ES-I3 (cell line): ENCODE data around the gene TBX6.
A peak's percentile ranks its signal among the peaks of the same experiment; 100 is the strongest.

Source experiments
- H3K36me3 ChIP-seq: 2 replicates; pipeline ENCODE4 v1.6.1; 2013; ENCODE audit warnings: mild to moderate bottlenecking, low read length, control low read depth, moderate library complexity; ENCODE audit not compliant: insufficient read depth
- H3K4me1 ChIP-seq: 2 replicates; pipeline ENCODE4 v1.6.1; 2013; ENCODE audit warnings: mild to moderate bottlenecking, control low read depth, low read length; ENCODE audit not compliant: insufficient read depth
- H3K9ac ChIP-seq: 2 replicates; pipeline ENCODE4 v1.6.1; 2013; ENCODE audit warnings: low read depth, mild to moderate bottlenecking, low read length, moderate library complexity
- H3K9me3 ChIP-seq: 2 replicates; pipeline ENCODE4 v1.6.1; 2013; ENCODE audit warnings: mild to moderate bottlenecking, low read length, moderate library complexity; ENCODE audit not compliant: control insufficient read depth, insufficient read depth

Gene TBX6

DNA sequence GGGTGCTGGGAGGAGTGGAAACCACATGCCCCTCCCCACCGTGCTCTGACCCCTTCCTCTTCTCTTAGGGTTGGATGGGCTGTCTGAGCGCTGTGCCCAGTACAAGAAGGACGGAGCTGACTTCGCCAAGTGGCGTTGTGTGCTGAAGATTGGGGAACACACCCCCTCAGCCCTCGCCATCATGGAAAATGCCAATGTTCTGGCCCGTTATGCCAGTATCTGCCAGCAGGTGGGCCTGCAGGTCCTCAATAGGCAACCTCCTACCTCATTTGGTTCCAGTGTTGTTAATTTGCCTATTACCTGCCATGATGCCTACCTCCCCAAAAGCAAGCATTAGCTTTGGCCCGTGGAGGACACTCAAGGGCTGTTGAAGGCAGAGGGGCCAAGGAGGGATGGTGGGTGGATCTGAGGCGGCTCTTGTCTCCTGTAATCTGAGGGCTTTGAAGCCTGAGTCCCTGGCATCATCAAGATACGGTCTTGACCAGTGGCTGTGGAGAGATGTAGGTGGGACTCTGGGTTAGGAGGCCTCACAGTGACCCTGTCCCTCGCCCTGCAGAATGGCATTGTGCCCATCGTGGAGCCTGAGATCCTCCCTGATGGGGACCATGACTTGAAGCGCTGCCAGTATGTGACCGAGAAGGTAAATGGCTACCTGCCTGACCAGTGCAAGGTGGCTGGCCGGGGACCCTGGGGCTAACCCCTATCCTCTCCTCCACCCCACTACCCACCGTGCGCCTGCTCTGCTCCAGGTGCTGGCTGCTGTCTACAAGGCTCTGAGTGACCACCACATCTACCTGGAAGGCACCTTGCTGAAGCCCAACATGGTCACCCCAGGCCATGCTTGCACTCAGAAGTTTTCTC is 22.7 kb downstream of the TBX6 start:
- no peaks in the 10 kb centered on the region; the same call in none of the 2 replicates for H3K4me1 ChIP-seq
- H3K9me3 ChIP-seq = no peaks in the 10 kb centered on the region
- H3K9ac ChIP-seq = no peak overlapping the region
- H3K36me3 ChIP-seq = peaks cover 29% of the 10 kb centered on the region

DNA sequence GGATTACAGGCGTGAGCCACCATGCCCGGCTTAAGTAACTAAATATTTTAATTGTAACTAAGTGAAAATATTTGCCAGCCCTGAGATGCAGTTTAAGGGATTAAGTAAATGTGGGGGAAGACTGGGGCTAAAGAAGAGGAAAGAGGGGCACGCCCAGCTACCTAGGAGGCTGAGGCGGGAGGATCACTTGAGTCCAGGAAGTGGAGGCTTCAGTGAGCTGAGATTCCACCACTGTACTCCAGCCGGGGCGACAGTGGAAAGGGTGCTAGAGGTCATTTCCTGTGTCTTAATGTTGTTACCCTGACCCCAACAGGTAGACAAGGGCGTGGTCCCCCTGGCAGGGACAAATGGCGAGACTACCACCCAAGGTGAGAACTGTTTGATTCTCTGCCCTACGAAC is 23.4 kb downstream of the TBX6 start:
- Histone ChIP-seq H3K4me1 (peaks cover 2% of the 10 kb centered on the region), H3K36me3 (peaks cover 29% of the 10 kb centered on the region), H3K9ac (no peak overlapping the region), H3K9me3 (no peaks in the 10 kb centered on the region)

DNA sequence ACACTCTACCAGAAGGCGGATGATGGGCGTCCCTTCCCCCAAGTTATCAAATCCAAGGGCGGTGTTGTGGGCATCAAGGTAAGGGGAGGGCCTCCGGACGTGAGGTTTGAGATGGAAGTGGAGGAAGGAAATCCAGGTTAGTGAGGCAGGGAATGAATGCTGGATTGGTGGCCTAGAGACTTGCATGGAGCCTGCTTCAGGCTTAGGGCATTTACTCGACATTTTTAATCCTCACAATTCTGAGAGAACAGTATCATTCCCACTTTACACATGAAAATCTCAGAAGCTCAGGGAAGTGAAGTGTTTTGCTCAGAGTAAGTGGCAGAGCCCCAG is 24.2 kb downstream of the TBX6 start:
- Histone ChIP-seq H3K36me3 (peaks cover 29% of the 10 kb centered on the region), H3K9me3 (no peaks in the 10 kb centered on the region), H3K9ac (no peak overlapping the region), H3K4me1 (peaks cover 4% of the 10 kb centered on the region)

DNA sequence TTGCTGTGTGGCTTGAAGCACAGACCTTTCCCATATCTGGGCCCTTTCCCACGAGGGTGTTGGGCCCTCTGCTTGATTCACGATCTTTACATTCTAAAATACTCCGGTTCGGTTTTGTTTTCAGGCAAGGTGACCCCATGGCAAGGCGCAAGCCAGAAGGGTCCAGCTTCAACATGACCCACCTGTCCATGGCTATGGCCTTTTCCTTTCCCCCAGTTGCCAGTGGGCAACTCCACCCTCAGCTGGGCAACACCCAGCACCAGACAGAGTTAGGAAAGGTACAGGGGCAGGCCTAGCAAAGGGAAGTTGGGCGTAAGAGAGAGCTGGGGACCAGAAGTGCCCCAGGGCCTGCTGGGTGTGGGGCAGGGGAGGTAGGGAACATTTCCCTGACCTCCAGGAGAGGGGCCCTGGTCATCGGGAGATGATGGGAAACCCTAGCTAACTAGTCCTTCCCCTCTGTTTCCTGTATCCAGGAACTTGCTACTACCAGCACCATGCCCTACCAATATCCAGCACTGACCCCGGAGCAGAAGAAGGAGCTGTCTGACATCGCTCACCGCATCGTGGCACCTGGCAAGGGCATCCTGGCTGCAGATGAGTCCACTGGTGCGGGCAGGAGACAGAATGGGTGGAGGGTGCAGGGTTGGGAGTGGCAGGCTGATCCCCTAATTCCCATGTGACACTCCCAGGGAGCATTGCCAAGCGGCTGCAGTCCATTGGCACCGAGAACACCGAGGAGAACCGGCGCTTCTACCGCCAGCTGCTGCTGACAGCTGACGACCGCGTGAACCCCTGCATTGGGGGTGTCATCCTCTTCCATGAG is 24.8 kb downstream of the TBX6 start:
- H3K4me1 ChIP-seq = peaks cover 4% of the 10 kb centered on the region
- H3K36me3 ChIP-seq = peaks cover 29% of the 10 kb centered on the region
- H3K9ac ChIP-seq = peak overlapping the region; percentile 98
- no peaks in the 10 kb centered on the region for H3K9me3 ChIP-seq

DNA sequence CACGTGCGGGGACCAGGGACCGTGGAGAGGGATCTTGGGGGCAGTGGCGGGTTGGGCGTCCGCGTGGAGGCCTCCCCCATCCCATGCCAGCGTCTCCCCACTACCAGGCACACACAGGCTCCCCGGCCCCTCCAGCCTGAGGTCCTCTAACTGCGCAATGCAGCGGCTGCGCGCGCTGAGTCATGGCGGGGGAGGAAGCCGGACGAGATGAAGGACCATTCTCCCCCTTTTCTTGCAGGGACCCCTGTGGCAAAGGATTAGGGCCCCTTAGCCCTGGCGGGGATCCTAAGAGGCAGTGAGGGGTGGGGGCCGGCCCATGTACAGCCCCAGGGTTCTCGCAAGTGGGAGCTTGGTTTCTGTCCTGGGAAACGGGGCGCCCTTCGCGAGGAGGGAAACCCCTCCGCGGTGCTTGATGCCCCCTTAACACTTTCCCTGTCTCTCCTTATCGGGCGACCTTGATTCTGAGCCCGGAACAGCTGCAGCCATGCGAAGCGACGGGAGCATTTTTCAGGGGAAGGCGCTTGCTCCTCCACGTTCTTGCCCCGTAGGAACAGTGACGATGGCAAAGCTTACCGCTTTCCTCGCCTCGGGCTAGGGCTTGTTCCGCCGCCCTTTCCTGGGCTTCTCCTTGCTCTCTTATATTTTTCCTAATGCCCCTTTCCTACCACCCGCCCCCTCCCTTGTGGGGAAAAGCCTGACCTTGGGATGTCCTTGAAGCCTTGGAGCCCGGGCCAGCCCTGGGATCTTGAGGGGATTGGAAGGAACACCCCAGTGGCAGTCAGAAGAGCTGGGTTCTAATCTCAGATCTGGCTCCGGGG is 25.6 kb downstream of the TBX6 start:
- H3K36me3 ChIP-seq = peaks cover 29% of the 10 kb centered on the region
- H3K9ac ChIP-seq = peak overlapping the region; percentile 98
- peaks cover 4% of the 10 kb centered on the region for H3K4me1 ChIP-seq
- no peaks in the 10 kb centered on the region for H3K9me3 ChIP-seq

DNA sequence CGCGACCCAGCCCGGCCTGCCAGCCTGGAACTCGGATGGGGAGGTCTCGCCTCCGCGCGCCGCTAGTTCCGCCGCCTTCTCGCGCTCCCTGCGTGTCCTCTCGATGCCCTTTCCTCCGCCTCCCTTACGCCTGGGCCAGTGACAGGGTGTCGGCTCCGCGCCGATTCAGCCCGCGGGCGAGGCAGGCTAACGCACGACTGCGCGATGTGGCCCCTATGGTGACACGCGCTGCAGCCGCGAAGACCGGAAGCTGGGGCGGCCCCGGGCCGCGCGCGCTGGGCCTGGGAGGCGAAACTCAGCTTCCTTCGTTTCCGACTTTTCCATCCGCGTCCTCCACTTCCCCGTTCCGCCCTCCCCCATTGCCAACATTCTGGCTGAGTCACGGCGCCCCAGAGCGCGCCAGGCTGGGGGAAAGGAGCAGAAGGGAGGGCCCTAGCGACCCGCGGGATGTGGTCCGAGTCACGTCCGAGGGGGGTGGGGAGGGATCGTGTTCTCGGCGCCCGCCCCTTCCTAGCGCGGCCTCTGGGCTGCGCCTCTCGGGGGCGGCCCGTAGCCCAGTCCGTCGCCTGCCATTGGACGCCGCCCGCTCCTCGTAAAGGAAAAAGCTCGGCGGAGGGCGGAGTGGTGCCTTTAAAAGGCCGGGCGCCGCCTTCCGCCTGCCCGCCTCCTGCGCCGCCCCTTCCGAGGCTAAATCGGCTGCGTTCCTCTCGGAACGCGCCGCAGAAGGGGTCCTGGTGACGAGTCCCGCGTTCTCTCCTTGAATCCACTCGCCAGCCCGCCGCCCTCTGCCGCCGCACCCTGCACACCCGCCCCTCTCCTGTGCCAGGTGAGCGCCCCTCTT is 26.4 kb downstream of the TBX6 start, which contains the start of gene ALDOA:
TSS of gene ALDOA (plus strand) at position 659 of the 841 bp plus-strand sequence. CDS start 1,138 bp downstream, outside the sequence.
- H3K36me3 ChIP-seq = peaks cover 26% of the 10 kb centered on the region
- H3K9ac ChIP-seq = peak within 1 kb of the TSS; percentile 98
- H3K4me1 ChIP-seq = peaks cover 4% of the 10 kb centered on the region
- no peaks in the 10 kb centered on the region for H3K9me3 ChIP-seq

DNA sequence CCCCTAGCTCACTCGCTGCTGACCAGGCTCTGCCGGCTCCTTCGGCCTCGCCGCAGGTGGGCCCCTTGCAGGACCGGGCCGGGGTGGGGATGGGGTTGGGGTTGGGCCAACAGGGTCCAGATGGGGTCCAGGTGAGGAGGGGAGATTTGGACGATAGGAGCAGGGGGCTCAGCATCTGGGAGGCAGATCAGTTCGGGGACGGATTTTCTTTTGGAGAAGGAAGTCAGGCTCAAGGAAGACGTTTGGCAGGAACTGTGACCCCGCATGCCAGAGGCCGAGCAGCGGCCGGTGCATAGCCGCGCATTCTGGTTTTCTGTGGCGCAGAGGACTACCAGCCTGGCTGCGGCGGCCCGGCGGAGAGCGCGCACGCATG is 27.0 kb downstream of the TBX6 start:
- Histone ChIP-seq H3K36me3 (peaks cover 21% of the 10 kb centered on the region), H3K4me1 (peaks cover 4% of the 10 kb centered on the region), H3K9ac (peak overlapping the region; percentile 98), H3K9me3 (no peaks in the 10 kb centered on the region)

DNA sequence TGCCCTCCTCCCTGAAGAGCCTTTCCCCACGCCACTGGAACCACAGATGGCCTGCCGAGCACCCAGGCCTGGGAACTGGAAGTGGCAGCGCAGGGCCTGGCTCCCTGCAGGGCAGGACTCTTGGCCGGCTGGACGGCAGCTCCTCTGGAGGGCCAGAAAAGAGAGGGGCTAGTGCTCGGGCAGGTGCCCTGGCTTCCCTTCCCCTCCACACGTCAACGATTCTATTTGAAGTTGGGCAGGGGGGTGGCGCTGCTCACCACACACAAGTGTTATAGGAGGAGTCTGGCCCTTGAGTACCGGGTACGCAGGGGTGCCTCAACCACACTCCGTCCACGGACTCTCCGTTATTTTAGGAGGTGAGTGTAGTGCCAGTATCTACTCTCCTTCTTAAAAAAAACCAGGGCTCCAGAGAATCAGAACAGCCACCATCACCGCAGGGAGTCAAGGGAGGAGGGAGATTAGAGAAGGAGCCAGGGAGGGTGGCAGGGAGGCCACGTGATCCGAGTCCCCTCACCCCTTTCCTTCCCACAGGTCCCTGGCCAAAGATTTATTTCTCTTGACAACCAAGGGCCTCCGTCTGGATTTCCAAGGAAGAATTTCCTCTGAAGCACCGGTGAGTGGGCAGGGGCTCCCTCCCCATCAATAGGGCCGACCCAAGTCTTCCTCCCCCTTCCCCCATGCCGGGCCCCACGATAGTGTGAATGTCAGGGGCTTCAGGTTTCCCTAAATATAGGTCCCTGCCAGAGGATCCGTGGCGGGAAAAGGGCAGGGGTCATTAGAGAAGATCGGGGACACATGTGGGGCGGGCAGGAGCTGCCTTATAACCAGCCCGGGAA is 27.6 kb downstream of the TBX6 start:
- Histone ChIP-seq H3K9me3 (no peaks in the 10 kb centered on the region), H3K36me3 (peaks cover 15% of the 10 kb centered on the region), H3K4me1 (peaks cover 4% of the 10 kb centered on the region), H3K9ac (peak overlapping the region; percentile 98)

DNA sequence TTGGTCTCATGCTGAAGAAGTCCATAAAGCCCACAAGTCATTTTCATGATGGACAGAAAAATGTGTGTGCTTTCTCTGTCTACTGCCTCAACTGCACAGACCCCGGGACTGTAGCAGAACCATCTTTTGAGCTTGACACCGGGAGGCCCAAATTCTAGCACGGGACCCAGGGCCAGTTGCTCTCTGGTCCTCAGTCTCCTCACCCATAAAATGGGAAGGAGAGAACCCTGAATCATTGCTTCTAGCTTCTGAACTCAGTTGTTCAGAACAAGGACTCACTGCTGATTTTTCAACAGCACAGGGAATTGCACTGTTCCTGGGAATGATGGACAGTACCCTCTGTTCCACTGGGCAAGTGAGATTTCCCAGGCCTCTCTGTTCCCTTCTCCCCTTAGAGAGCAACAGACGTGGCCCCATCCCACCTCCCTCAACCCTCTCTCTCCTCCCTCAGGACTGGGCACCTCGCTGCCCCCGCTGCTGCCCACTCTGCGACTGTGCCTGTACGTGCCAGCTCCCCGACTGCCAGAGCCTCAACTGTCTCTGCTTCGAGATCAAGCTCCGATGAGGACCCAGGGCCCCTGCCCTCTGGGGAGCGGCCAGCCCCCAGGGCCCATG is 28.3 kb downstream of the TBX6 start:
- Histone ChIP-seq H3K9ac (peak overlapping the region; percentile 98), H3K36me3 (peaks cover 8% of the 10 kb centered on the region; the same call in 1 of the 2 replicates), H3K9me3 (no peaks in the 10 kb centered on the region), H3K4me1 (peaks cover 4% of the 10 kb centered on the region)

DNA sequence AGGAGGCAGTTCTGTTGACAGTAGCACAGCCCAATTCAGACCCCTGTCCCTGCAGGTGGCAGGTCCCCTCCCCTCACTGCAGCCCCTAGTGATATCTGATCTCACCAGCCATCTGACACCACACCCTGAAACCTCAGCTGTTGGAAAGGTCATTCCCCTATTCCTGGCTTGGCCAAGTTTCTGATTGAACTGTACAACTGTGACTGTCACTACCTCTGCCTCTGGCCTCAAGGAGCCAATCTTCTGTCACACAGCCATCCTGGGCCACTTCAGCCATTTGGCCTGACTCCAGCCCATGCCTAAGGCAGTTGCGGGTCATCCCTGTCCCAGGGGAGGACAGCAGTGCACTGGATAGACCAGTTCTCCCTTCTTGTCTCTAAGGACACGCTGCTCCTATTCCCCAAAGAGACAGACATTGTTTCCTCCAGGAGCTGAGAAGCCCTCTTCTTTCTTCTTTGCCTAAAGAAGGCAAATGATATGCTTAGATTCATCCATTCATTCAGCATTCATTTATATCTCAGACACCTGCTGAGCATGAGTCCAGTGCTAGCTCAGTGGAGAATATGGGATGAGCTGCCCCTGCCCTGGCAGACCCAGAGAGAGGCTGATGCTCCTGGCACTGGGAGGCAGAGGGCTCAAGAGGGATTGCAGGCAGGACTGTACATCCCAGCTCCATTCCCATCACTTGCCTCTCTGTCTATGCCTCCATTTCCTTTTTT is 30.7 kb downstream of the TBX6 start:
- Histone ChIP-seq H3K4me1 (peaks cover 4% of the 10 kb centered on the region; the same call in 1 of the 2 replicates), H3K36me3 (no peaks in the 10 kb centered on the region), H3K9ac (no peak overlapping the region), H3K9me3 (no peaks in the 10 kb centered on the region)

DNA sequence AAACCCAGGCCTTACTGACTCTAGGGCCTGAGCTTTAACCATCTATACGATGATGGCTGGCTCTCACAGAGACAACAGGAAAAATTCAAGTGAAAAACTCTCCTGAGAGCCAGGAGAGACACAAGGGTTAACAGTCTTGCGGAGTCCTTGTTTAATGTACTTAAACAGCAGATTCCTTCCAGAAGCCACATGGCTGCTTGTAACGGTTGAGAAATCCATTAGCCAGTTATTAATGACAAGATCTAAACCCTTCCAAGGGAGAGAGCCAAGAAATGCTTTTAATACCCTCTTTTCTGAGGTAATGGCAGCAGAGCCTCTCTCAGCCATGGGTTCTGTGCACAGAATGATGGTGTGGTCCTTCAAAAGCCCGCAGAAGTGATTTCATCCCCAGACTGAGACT is 31.4 kb downstream of the TBX6 start:
- H3K4me1 ChIP-seq = peaks cover 4% of the 10 kb centered on the region; the same call in 1 of the 2 replicates
- no peaks in the 10 kb centered on the region for H3K9me3 ChIP-seq
- H3K36me3 ChIP-seq = no peaks in the 10 kb centered on the region
- no peak overlapping the region for H3K9ac ChIP-seq

DNA sequence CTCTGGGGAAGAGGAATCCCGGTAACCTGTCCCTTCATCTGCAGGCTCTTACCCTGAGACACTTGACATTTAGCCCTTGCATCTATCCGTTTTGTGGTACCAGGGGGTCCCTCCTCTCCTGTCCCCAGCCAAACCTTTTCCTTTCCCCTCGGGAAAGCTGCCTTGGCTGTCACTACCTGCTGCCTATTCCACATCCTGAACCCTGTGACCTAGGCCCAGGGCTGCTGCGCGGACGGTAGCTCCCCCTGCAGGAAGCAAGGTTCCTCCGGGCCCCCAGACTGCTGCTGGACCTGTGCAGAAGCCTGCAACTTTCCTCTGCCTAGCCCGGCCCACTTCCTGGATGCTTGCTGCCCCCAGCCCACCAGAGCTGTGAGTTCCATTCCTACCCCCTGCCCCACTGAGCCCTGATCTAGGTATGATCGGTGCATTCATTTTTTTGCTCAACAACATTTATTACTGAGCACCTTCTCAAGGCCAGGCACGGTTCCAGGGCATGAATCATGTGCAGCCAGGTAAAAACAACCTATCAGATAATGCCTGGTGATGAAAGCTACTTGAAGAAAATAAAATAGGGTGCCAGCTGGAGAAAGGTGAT is 36.7 kb downstream of the TBX6 start:
- Histone ChIP-seq H3K36me3 (no peaks in the 10 kb centered on the region), H3K9me3 (no peaks in the 10 kb centered on the region), H3K4me1 (no peaks in the 10 kb centered on the region), H3K9ac (no peak overlapping the region)
